Ishikawa (cell line): ENCODE measurements around the gene PALLD.

Source experiments
- CEBPB ChIP-seq: IDR thresholded peaks from 2 replicates; pipeline ENCODE4 v1.6.1; 2012
- CREB1 ChIP-seq: IDR thresholded peaks from 2 replicates; pipeline ENCODE4 v1.6.1; 2012; ENCODE audit warnings: low read depth
- EGR1 ChIP-seq: IDR thresholded peaks from 2 replicates; pipeline ENCODE4 v1.6.1; 2012
- EP300 ChIP-seq: IDR thresholded peaks from 2 replicates; pipeline ENCODE4 v1.6.1; 2012; ENCODE audit warnings: borderline replicate concordance
- FOXM1 ChIP-seq: IDR thresholded peaks from 2 replicates; pipeline ENCODE4 v1.6.1; 2012; ENCODE audit warnings: low read depth, borderline replicate concordance
- MAX ChIP-seq: IDR thresholded peaks from 2 replicates; pipeline ENCODE4 v1.6.1; 2012
- NFIC ChIP-seq: IDR thresholded peaks from 2 replicates; pipeline ENCODE4 v1.6.1; 2012
- RAD21 ChIP-seq: IDR thresholded peaks from 2 replicates; pipeline ENCODE4 v1.6.1; 2012; ENCODE audit warnings: low read depth
- REST ChIP-seq: IDR thresholded peaks from 2 replicates; pipeline ENCODE4 v1.6.1; 2012; ENCODE audit warnings: low read depth, mild to moderate bottlenecking
- TAF1 ChIP-seq: IDR thresholded peaks from 2 replicates; pipeline ENCODE4 v1.6.1; 2012; ENCODE audit warnings: low read depth, mild to moderate bottlenecking
- TCF12 ChIP-seq: IDR thresholded peaks from 2 replicates; pipeline ENCODE4 v1.6.1; 2012; ENCODE audit warnings: low read depth
- TEAD4 ChIP-seq: IDR thresholded peaks from 2 replicates; pipeline ENCODE4 v1.6.1; 2012
- YY1 ChIP-seq: IDR thresholded peaks from 2 replicates; pipeline ENCODE4 v1.6.1; 2012; ENCODE audit warnings: low read depth
- ZBTB7A ChIP-seq: IDR thresholded peaks from 2 replicates; pipeline ENCODE4 v1.6.1; 2012; ENCODE audit warnings: low read depth

- TF ChIP-seq YY1 (no peak), RAD21 (no peak), MAX (no peak), EP300 (no peak), FOXM1 (no peak), TAF1 (no peak), TCF12 (no peak), NFIC (no peak), ZBTB7A (no peak), CREB1 (no peak), REST (no peak), EGR1 (no peak), TEAD4 (no peak), CEBPB (no peak)
Measured at GRCh38 chr4:168893205-168893604, 396.4 kb downstream of the PALLD start.
